Measurements from ENCODE around the gene DUSP5.

DUSP5 gene

DNA sequence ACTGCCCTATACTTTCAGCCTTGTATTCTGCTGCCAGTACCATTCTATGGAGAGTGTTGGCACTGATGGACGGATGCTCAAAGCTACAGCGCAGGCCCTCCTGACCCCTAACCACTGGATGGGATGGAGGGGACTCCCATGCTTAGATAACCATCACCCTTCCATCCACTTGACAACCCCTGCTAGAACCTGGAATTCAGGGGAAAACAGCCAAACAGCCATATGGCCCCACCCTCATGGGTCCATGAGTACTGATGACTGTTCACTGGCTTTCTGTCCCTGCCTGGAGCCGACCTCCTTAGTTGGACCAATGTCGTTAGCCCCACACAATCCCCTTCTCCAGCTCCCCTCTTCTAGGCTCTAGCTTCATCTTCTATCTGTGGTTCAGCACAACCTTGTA, 16.2 kb downstream of the DUSP5 start:
- Histone ChIP-seq H3K4me1 (ENCODE audit: control insufficient read depth in 2 of 2, insufficient read depth in 1 of 2, low read depth in 1 of 2, low read length in 2 of 2) (no peaks in the 10 kb centered on the region), H2BK120ac (ENCODE audit: low read depth, low read length) (no peak overlapping the region), H4K91ac (ENCODE audit: low read depth, low read length, poor library complexity) (no peak overlapping the region), H2BK15ac (ENCODE audit: low read length) (no peak overlapping the region), H3K18ac (ENCODE audit: low read length) (peak overlapping the region; percentile 7), H3K14ac (ENCODE audit: low read length) (no peak overlapping the region), H3K4ac (ENCODE audit: low read length) (no peak overlapping the region), H3K23ac (ENCODE audit: low read depth, low read length, poor library complexity) (no peak overlapping the region), H4K8ac (ENCODE audit: low read depth, low read length) (no peak overlapping the region), H3K4me3 (ENCODE audit: low read length in 2 of 2) (peak overlapping the region in 1 of 2 donors; percentile 37), H3K79me1 (ENCODE audit: low read depth, low read length) (no peaks in the 10 kb centered on the region), H3K9me3 (replicated peaks in 1 of 2; ENCODE audit: control insufficient read depth in 2 of 2, insufficient read depth in 1 of 2, low read depth in 1 of 2, low read length in 2 of 2) (no peaks in the 10 kb centered on the region), H3K27ac (replicated peaks; ENCODE audit: low read length) (no peak overlapping the region), H3K9ac (ENCODE audit: low read depth, low read length, poor library complexity) (no peak overlapping the region), H3K4me2 (ENCODE audit: insufficient read depth, low read length, poor library complexity, severe bottlenecking) (no peak overlapping the region), H3K36me3 (replicated peaks in 1 of 2; ENCODE audit: control insufficient read depth in 2 of 2, insufficient read depth in 2 of 2, low read length in 2 of 2) (peaks cover 0 to 10% of the 10 kb centered on the region in 2 donors), H2BK5ac (ENCODE audit: low read length) (no peak overlapping the region), H2BK12ac (ENCODE audit: low read length) (no peak overlapping the region), H3K27me3 (ENCODE audit: control insufficient read depth in 3 of 3, insufficient read depth in 3 of 3, low read depth in 1 of 3, low read length in 3 of 3) (no peaks in the 10 kb centered on the region), H2AK5ac (ENCODE audit: low read depth, low read length) (no peak overlapping the region), H2AFZ (ENCODE audit: low read length) (no peak overlapping the region)
- no CpG with 5 or more reads among the region's 4 CpGs for WGBS, 2 donors (ENCODE audit: extremely low coverage in 2 of 2, insufficient read length in 2 of 2, insufficient replicate concordance in 1 of 2)
- no peak for DNase-seq (ENCODE audit: low spot score)

- Histone ChIP-seq H2AFZ (ENCODE audit: low read length) (no peak overlapping the region), H4K91ac (ENCODE audit: low read depth, low read length, poor library complexity) (no peak overlapping the region), H3K23ac (ENCODE audit: low read depth, low read length, poor library complexity) (no peak overlapping the region), H2BK120ac (ENCODE audit: low read depth, low read length) (no peak overlapping the region), H2AK5ac (ENCODE audit: low read depth, low read length) (no peak overlapping the region), H3K9ac (ENCODE audit: low read depth, low read length, poor library complexity) (no peak overlapping the region), H3K79me1 (ENCODE audit: low read depth, low read length) (no peaks in the 10 kb centered on the region), H3K27ac (replicated peaks; ENCODE audit: low read length) (no peak overlapping the region), H3K27me3 (ENCODE audit: control insufficient read depth in 3 of 3, insufficient read depth in 3 of 3, low read depth in 1 of 3, low read length in 3 of 3) (no peaks in the 10 kb centered on the region), H3K4me3 (ENCODE audit: low read length in 2 of 2) (no peak overlapping the region), H3K18ac (ENCODE audit: low read length) (no peak overlapping the region), H2BK5ac (ENCODE audit: low read length) (no peak overlapping the region), H4K8ac (ENCODE audit: low read depth, low read length) (no peak overlapping the region), H3K4me1 (ENCODE audit: control insufficient read depth in 2 of 2, insufficient read depth in 1 of 2, low read depth in 1 of 2, low read length in 2 of 2) (no peaks in the 10 kb centered on the region), H2BK12ac (ENCODE audit: low read length) (no peak overlapping the region), H3K14ac (ENCODE audit: low read length) (no peak overlapping the region), H3K4ac (ENCODE audit: low read length) (no peak overlapping the region), H2BK15ac (ENCODE audit: low read length) (no peak overlapping the region), H3K9me3 (replicated peaks in 1 of 2; ENCODE audit: control insufficient read depth in 2 of 2, insufficient read depth in 1 of 2, low read depth in 1 of 2, low read length in 2 of 2) (no peaks in the 10 kb centered on the region), H3K36me3 (replicated peaks in 1 of 2; ENCODE audit: control insufficient read depth in 2 of 2, insufficient read depth in 2 of 2, low read length in 2 of 2) (peaks cover 0 to 10% of the 10 kb centered on the region in 2 donors), H3K4me2 (ENCODE audit: insufficient read depth, low read length, poor library complexity, severe bottlenecking) (no peak overlapping the region)
- DNase-seq (ENCODE audit: low spot score): no peak
- WGBS, 2 donors (ENCODE audit: extremely low coverage in 2 of 2, insufficient read length in 2 of 2, insufficient replicate concordance in 1 of 2): no CpG with 5 or more reads among the region's 3 CpGs
Measured at GRCh38 chr10:110514848-110515247, 17.1 kb downstream of the DUSP5 start.

DNA sequence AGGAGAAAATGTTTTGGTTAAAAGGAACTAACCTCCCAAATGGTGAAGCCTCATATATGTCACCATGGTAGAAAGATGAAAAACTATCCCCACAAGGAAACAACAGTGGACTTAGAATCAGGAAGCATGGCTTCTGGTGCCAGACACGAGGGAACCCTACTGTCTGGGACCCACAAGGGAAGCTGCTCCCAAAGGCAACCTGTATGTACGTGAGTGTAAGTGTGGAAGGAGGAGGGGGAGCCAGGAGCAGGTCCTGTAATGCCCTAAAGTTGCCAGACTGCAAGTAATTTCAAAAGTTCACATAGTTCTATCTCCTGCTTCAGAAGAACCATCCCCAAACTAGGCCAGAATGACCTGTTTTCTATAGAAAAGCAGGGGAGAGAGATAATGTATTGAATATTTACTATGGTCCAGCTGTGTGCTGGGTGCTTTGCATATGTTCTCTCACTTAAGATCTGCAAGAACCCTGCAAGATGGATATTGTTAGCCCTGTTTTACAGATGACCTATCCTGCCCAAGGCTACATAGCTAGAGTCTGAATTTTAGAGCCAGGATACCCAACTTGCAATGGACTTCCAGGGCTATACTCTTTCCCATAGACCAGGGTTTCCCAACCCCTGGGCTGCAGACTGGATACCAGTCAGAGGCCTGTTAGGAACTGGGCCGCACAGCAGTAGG, 19.2 kb downstream of the DUSP5 start:
- no peaks in the 10 kb centered on the region for H3K27me3 ChIP-seq (ENCODE audit: control insufficient read depth in 3 of 3, insufficient read depth in 3 of 3, low read depth in 1 of 3, low read length in 3 of 3)
- DNase-seq (ENCODE audit: low spot score): no peak
- no peak overlapping the region for H3K4me3 ChIP-seq (ENCODE audit: low read length in 2 of 2)
- no peak overlapping the region for H2BK12ac ChIP-seq (ENCODE audit: low read length)
- H2AK5ac ChIP-seq (ENCODE audit: low read depth, low read length): no peak overlapping the region
- no peak overlapping the region for H2BK5ac ChIP-seq (ENCODE audit: low read length)
- H3K36me3 ChIP-seq (replicated peaks in 1 of 2; ENCODE audit: control insufficient read depth in 2 of 2, insufficient read depth in 2 of 2, low read length in 2 of 2): no peaks in the 10 kb centered on the region
- no CpG with 5 or more reads among the region's 3 CpGs for WGBS, 2 donors (ENCODE audit: extremely low coverage in 2 of 2, insufficient read length in 2 of 2, insufficient replicate concordance in 1 of 2)
- H3K4me1 ChIP-seq (ENCODE audit: control insufficient read depth in 2 of 2, insufficient read depth in 1 of 2, low read depth in 1 of 2, low read length in 2 of 2): no peaks in the 10 kb centered on the region
- H4K8ac ChIP-seq (ENCODE audit: low read depth, low read length): no peak overlapping the region
- no peak overlapping the region for H2BK15ac ChIP-seq (ENCODE audit: low read length)
- H3K4me2 ChIP-seq (ENCODE audit: insufficient read depth, low read length, poor library complexity, severe bottlenecking): no peak overlapping the region
- no peak overlapping the region for H3K9ac ChIP-seq (ENCODE audit: low read depth, low read length, poor library complexity)
- no peak overlapping the region for H4K91ac ChIP-seq (ENCODE audit: low read depth, low read length, poor library complexity)
- no peak overlapping the region for H2BK120ac ChIP-seq (ENCODE audit: low read depth, low read length)
- no peak overlapping the region for H2AFZ ChIP-seq (ENCODE audit: low read length)
- no peaks in the 10 kb centered on the region for H3K79me1 ChIP-seq (ENCODE audit: low read depth, low read length)
- H3K14ac ChIP-seq (ENCODE audit: low read length): peak overlapping the region; percentile 14
- no peak overlapping the region for H3K27ac ChIP-seq (replicated peaks; ENCODE audit: low read length)
- no peak overlapping the region for H3K23ac ChIP-seq (ENCODE audit: low read depth, low read length, poor library complexity)
- H3K4ac ChIP-seq (ENCODE audit: low read length): no peak overlapping the region
- H3K18ac ChIP-seq (ENCODE audit: low read length): no peak overlapping the region
- H3K9me3 ChIP-seq (replicated peaks in 1 of 2; ENCODE audit: control insufficient read depth in 2 of 2, insufficient read depth in 1 of 2, low read depth in 1 of 2, low read length in 2 of 2): no peaks in the 10 kb centered on the region

- no peak for DNase-seq (ENCODE audit: low spot score)
- Histone ChIP-seq H3K4ac (ENCODE audit: low read length) (no peak overlapping the region), H3K4me3 (ENCODE audit: low read length in 2 of 2) (no peak overlapping the region), H3K18ac (ENCODE audit: low read length) (no peak overlapping the region), H3K36me3 (replicated peaks in 1 of 2; ENCODE audit: control insufficient read depth in 2 of 2, insufficient read depth in 2 of 2, low read length in 2 of 2) (no peaks in the 10 kb centered on the region), H3K27me3 (ENCODE audit: control insufficient read depth in 3 of 3, insufficient read depth in 3 of 3, low read depth in 1 of 3, low read length in 3 of 3) (no peaks in the 10 kb centered on the region), H2AK5ac (ENCODE audit: low read depth, low read length) (no peak overlapping the region), H4K91ac (ENCODE audit: low read depth, low read length, poor library complexity) (no peak overlapping the region), H3K23ac (ENCODE audit: low read depth, low read length, poor library complexity) (no peak overlapping the region), H2BK15ac (ENCODE audit: low read length) (no peak overlapping the region), H3K4me1 (ENCODE audit: control insufficient read depth in 2 of 2, insufficient read depth in 1 of 2, low read depth in 1 of 2, low read length in 2 of 2) (no peaks in the 10 kb centered on the region), H3K9me3 (replicated peaks in 1 of 2; ENCODE audit: control insufficient read depth in 2 of 2, insufficient read depth in 1 of 2, low read depth in 1 of 2, low read length in 2 of 2) (no peaks in the 10 kb centered on the region), H2BK120ac (ENCODE audit: low read depth, low read length) (no peak overlapping the region), H2AFZ (ENCODE audit: low read length) (no peak overlapping the region), H2BK5ac (ENCODE audit: low read length) (no peak overlapping the region), H3K4me2 (ENCODE audit: insufficient read depth, low read length, poor library complexity, severe bottlenecking) (no peak overlapping the region), H2BK12ac (ENCODE audit: low read length) (no peak overlapping the region), H3K14ac (ENCODE audit: low read length) (no peak overlapping the region), H3K9ac (ENCODE audit: low read depth, low read length, poor library complexity) (no peak overlapping the region), H3K27ac (replicated peaks; ENCODE audit: low read length) (no peak overlapping the region), H4K8ac (ENCODE audit: low read depth, low read length) (no peak overlapping the region), H3K79me1 (ENCODE audit: low read depth, low read length) (no peaks in the 10 kb centered on the region)
- WGBS, 2 donors (ENCODE audit: extremely low coverage in 2 of 2, insufficient read length in 2 of 2, insufficient replicate concordance in 1 of 2): no CpG with 5 or more reads among the region's 4 CpGs
Measured at GRCh38 chr10:110522365-110522988, 24.8 kb downstream of the DUSP5 start.
